Common myeloid progenitor, CD34-positive (primary cell): ENCODE measurements around the gene MRPS26. TPM values are rescaled to one million over a fixed set of nuclear protein-coding genes. Genes with fewer than 3 reads are reported as not detected.

Experiments
- CTCF ChIA-PET: fragments of 350-600 bp; sonication (Branson Sonifier 250); formaldehyde crosslinking; loops from one replicate; lab custom pipeline; 2021; ENCODE audit warnings: antibody characterized with exemption; lab: Charles Lee
- POLR2A ChIA-PET: fragments of 350-600 bp; sonication (Branson Sonifier 250); formaldehyde crosslinking; loops from one replicate; lab custom pipeline; 2021; ENCODE audit warnings: antibody characterized with exemption; lab: Charles Lee
- DNase-seq, 3 donors: peaks; one replicate each; pipeline versions ENCODE4 v3.0.0 to v3.0.0-alpha.2; 2013
- H3K27ac ChIP-seq, 2 experiments: 1 replicate in 1 of 2; 2 replicates in 1 of 2; pipeline ENCODE4 v1.7.0; 2013; ENCODE audit warnings: inconsistent platforms in 2 of 2, low read length in 2 of 2, mild to moderate bottlenecking in 2 of 2, low read depth in 1 of 2, moderate library complexity in 1 of 2; ENCODE audit not compliant: severe bottlenecking in 2 of 2, insufficient read depth in 1 of 2, poor library complexity in 1 of 2
- H3K27me3 ChIP-seq, 5 experiments: replicated peaks in 2 of 5; 1 replicate in 3 of 5; 2 replicates in 2 of 5; pipeline versions ENCODE4 v1.6.1 to v1.7.0; 2013; ENCODE audit warnings: low read length in 4 of 5, mild to moderate bottlenecking in 2 of 5, moderate library complexity in 2 of 5, inconsistent platforms in 1 of 5; ENCODE audit not compliant: insufficient read depth in 5 of 5, control insufficient read depth in 4 of 5
- H3K36me3 ChIP-seq, 4 experiments: 1 replicate in 2 of 4; 2 replicates in 2 of 4; pipeline versions ENCODE4 v1.6.1 to v1.7.0; 2013; ENCODE audit warnings: low read length in 3 of 4, control low read depth in 1 of 4, mild to moderate bottlenecking in 1 of 4; ENCODE audit not compliant: control insufficient read depth in 4 of 4, insufficient read depth in 4 of 4
- H3K4me1 ChIP-seq, 4 experiments: 1 replicate in 3 of 4; 2 replicates in 1 of 4; pipeline versions ENCODE4 v1.6.1 to v1.7.1; 2013; ENCODE audit warnings: low read length in 3 of 4, mild to moderate bottlenecking in 3 of 4, control low read depth in 1 of 4, inconsistent platforms in 1 of 4, moderate library complexity in 1 of 4; ENCODE audit not compliant: control insufficient read depth in 4 of 4, insufficient read depth in 4 of 4; ENCODE audit errors: control extremely low read depth in 1 of 4
- H3K4me3 ChIP-seq, 7 experiments: 1 replicate in 4 of 7; 2 replicates in 3 of 7; pipeline versions ENCODE4 v1.5.1 to v1.7.0; 2013; ENCODE audit warnings: mild to moderate bottlenecking in 7 of 7, low read length in 6 of 7, moderate library complexity in 6 of 7, inconsistent platforms in 2 of 7, low read depth in 2 of 7, control low read depth in 1 of 7; ENCODE audit not compliant: insufficient read depth in 4 of 7, control insufficient read depth in 1 of 7; ENCODE audit errors: extremely low read depth in 1 of 7
- H3K9me3 ChIP-seq, 5 experiments: 1 replicate in 4 of 5; 2 replicates in 1 of 5; pipeline versions ENCODE4 v1.6.1 to v1.7.1; 2013; ENCODE audit warnings: low read length in 4 of 5, mild to moderate bottlenecking in 2 of 5, inconsistent platforms in 1 of 5, low read depth in 1 of 5, moderate library complexity in 1 of 5; ENCODE audit not compliant: control insufficient read depth in 4 of 5, insufficient read depth in 2 of 5; ENCODE audit errors: control extremely low read depth in 1 of 5
- whole genome bisulfite sequencing: methylation state at CpG from one replicate; pipeline ENCODE4 v1.1.5; 2013; ENCODE audit not compliant: insufficient coverage; 5-methylcytosine and 5-hydroxymethylcytosine counted together
- polyA plus RNA-seq: library from polyadenylated mRNA; unstranded; fragments of 120-200 nt; gene quantifications from one replicate; pipeline ENCODE4 v1.2.1, GENCODE V29; 2013

MRPS26 gene
- 23.0 TPM for polyA plus RNA-seq

DNA sequence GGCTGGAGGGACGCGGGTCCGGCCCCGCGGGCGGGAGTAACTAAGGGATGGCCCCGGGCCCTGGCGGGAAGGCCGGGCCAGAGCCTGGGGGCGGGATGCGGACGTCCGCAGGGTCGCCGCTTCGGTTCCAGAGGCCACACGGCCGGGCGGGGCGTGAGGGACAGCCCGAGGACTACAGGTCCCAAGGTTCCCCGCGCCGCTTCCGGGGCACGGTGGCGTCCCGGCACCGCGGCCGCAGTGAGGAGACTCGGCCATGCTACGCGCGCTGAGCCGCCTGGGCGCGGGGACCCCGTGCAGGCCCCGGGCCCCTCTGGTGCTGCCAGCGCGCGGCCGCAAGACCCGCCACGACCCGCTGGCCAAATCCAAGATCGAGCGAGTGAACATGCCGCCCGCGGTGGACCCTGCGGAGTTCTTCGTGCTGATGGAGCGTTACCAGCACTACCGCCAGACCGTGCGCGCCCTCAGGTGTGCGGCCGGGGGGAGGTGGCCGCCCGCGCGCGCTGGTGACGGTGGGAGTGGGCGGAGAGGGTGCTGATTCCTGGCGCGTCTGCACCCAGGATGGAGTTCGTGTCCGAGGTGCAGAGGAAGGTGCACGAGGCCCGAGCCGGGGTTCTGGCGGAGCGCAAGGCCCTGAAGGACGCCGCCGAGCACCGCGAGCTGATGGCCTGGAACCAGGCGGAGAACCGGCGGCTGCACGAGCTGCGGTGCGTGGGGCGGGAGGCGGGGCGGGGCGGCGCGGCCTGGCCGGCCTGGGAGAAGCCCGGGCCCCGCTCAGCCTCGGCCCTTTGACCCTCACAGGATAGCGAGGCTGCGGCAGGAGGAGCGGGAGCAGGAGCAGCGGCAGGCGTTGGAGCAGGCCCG lies at the start of gene MRPS26:
Gene MRPS26, plus strand, starts transcription at position 237 of the 861 bp plus-strand sequence. Its CDS starts 17 bp downstream, at position 254.
- Histone ChIP-seq H3K4me1 (peaks cover 2 to 31% (median 27%) of the 10 kb centered on the region in 4 experiments), H3K36me3 (peaks cover 4 to 39% (median 22%) of the 10 kb centered on the region in 4 experiments), H3K27ac (peak within 1 kb of the TSS in 1 of 2 experiments; percentile 68), H3K27me3 (no peaks in the 10 kb centered on the region), H3K4me3 (peak within 1 kb of the TSS; percentile 50 to 92 (median 82)), H3K9me3 (no peaks in the 10 kb centered on the region)
- WGBS: 0% methylated on average over 91 of the region's 104 CpGs
- DNase-seq: peak; percentile 74 to 90 (median 86)
- ChIA-PET POLR2A (interaction anchor here (0.6 kb wide), 1 partner anchor 645 kb away, joined by 6 read pairs; no protein-coding TSS in a partner anchor), CTCF (interaction anchor here (1.0 kb wide), 1 partner anchor 127 kb away, joined by 3 read pairs; no protein-coding TSS in a partner anchor)

DNA sequence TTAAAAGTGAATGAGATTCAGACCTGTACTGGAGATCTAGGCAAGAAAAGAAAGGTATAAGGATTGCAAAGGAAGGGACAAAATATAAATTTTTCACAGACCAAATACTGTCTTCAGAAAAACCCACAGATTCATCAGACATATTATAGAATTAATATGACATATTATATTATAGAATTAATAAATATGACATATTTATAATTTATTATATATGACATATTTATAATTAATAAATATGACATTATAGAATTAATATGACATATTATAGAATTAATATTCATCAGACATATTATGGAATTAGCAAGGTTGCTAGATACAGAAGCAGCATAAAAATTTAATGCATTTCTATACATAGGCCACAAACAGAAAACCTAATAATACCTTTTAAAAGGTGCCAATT lies 47.1 kb upstream of the MRPS26 start:
- DNase-seq: no peak
- ChIA-PET POLR2A (no interaction called here), CTCF (interaction anchor here (0.8 to 3.1 kb wide), 2 partner anchors 134 to 311 kb away, joined by 3 to 18 read pairs; no protein-coding TSS in a partner anchor)
- H3K9me3 ChIP-seq: no peaks in the 10 kb centered on the region
- no peak overlapping the region for H3K27ac ChIP-seq
- no peaks in the 10 kb centered on the region for H3K27me3 ChIP-seq
- peaks cover 4 to 21% (median 15%) of the 10 kb centered on the region in 4 experiments for H3K36me3 ChIP-seq
- no peaks in the 10 kb centered on the region for H3K4me1 ChIP-seq
- H3K4me3 ChIP-seq: no peak overlapping the region

DNA sequence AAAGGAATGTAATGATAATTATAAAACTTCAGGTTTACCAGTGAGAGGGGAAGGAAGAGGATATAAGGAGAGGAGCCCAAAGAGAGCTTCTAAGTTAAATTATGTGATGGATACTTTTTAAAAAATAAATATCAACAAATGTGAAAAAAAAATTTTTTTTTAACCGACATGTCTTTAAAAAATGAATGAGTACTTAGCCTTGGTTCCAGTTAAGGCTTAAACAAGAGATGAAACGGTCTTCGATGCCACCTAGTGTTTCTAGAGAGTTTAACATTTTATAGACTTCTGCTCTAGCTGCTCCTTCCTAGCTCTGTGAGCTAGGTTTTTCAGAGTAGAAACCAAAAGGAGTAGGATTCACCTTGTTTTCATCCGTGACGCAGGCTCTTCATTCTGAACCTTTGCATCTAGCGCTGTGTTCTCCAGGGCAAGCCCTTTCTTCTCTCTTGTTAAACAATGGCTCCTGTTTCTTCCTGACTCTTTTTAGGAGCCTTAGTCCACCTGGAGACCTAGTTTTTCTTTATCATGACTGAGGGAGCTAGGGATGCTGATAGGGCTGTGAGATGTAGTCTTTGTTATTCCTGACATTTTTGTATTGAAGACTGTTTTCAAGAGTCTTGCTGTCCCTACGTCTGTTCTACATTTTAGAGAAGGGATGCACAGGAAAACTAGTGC lies 44.9 kb upstream of the MRPS26 start:
- Histone ChIP-seq H3K4me3 (no peak overlapping the region), H3K36me3 (peaks cover 6 to 17% (median 14%) of the 10 kb centered on the region in 4 experiments), H3K9me3 (no peaks in the 10 kb centered on the region), H3K4me1 (no peaks in the 10 kb centered on the region), H3K27me3 (no peaks in the 10 kb centered on the region), H3K27ac (no peak overlapping the region)
- ChIA-PET CTCF (interaction anchor here (0.6 to 3.1 kb wide), 21 partner anchors 9 to 481 kb away, joined by 3 to 18 read pairs (median 4); no protein-coding TSS in a partner anchor), POLR2A (no interaction called here)
- DNase-seq: peak; percentile 73 to 90 (median 87)
- 51% methylated on average over 6 of the region's 7 CpGs for WGBS

DNA sequence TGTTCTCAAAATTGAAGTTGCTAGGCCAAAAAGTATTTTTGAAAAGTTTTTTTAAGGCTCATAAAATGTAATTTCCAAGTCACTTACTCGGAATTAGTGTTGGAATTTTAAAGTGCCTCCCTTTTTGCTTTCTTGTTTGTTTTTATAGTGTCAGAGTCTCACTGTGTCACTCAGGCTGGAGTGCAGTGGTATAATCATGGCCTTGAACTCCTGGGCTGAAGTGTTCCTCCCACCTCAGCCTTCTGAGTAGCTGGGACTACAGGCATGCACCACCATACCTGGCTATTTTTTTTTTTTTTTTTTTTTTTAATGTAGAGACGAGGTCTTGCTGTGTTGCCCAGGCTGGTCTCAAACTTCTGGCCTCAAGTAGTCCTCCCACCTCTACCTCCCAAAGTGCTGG lies 42.4 kb upstream of the MRPS26 start:
- ChIA-PET POLR2A (no interaction called here), CTCF (interaction anchor here (1.4 kb wide), 1 partner anchor 89 kb away, joined by 3 read pairs; no protein-coding TSS in a partner anchor)
- Histone ChIP-seq H3K9me3 (no peaks in the 10 kb centered on the region), H3K27ac (no peak overlapping the region), H3K27me3 (no peaks in the 10 kb centered on the region), H3K36me3 (peaks cover 10 to 36% (median 21%) of the 10 kb centered on the region in 4 experiments), H3K4me1 (no peaks in the 10 kb centered on the region), H3K4me3 (no peak overlapping the region)
- no CpG with 5 or more reads among the region's 2 CpGs for WGBS
- no peak for DNase-seq

DNA sequence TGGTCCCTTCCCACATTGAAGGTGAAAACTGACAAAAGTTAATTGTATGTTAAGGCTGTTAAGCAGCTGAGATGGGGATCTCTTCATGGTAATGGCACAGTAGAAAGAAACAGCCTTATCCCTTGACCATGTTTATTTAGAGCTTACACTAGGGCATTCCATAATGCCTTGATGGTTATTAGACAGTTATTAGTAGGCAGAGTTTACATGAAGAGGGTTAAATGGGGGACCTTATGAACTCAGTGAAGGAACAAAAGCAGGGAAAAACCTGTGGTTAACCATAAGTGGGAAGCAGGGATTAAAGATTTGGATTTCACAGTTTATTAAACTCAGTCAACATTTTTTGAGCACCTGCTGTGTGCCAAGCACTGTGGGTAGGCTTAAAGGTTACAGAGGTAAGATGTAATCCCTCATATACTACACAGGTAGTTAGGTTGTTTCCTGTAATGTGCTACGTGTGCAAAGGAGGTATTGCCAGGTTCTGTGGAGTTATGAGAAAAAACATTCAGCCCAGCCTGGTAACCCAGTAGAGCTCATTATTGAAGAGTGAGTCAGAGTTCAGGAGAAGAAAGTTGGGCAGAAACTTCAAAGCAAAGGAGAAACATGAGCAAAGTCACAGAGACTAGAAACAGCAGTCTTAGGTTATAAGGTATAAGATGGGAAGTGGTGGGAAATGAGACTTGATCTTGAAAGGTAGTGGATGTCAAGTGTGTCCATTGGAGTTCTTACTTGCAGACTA lies 34.7 kb upstream of the MRPS26 start:
- Histone ChIP-seq H3K4me3 (no peak overlapping the region), H3K4me1 (no peaks in the 10 kb centered on the region), H3K27ac (no peak overlapping the region), H3K27me3 (no peaks in the 10 kb centered on the region), H3K9me3 (no peaks in the 10 kb centered on the region), H3K36me3 (peaks cover 12 to 43% (median 28%) of the 10 kb centered on the region in 4 experiments)
- ChIA-PET POLR2A (no interaction called here), CTCF (interaction anchor here (1.0 kb wide), 2 partner anchors 9 to 46 kb away, joined by 3 read pairs; no protein-coding TSS in a partner anchor)
- 86% methylated on average over 1 of the region's 1 CpG for WGBS
- no peak for DNase-seq

DNA sequence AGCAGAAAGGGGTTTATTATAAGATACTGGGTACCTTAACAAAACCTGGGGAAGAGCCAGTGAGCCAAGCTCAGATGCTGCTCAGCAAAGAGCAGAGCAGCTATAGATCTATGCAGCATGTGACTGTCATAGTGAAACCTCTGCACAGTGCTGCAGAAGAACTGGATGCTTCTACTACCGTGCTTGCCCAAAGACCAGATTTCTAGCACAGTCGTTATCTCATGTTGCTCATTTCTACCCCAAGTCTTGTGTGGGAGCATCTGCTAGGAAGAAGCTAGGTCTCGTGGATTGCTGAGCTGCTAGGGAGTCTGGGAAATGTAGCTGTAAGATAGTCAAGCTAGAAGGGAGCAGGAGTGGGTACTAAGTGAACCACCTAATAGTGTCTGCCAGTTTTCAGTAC lies 34.1 kb upstream of the MRPS26 start:
- ChIA-PET POLR2A (no interaction called here), CTCF (interaction anchor here (1.0 kb wide), 1 partner anchor 47 kb away, joined by 3 read pairs; no protein-coding TSS in a partner anchor)
- peaks cover 12 to 41% (median 26%) of the 10 kb centered on the region in 4 experiments for H3K36me3 ChIP-seq
- H3K4me3 ChIP-seq: no peak overlapping the region
- no peak for DNase-seq
- H3K9me3 ChIP-seq: no peaks in the 10 kb centered on the region
- no peaks in the 10 kb centered on the region for H3K4me1 ChIP-seq
- no peaks in the 10 kb centered on the region for H3K27me3 ChIP-seq
- WGBS: 95% methylated on average over 3 of the region's 3 CpGs
- no peak overlapping the region for H3K27ac ChIP-seq
